Posterior cingulate gyrus (tissue), 11 donors: ENCODE data around the gene CEP128.

Experiments
- DNase-seq, 10 donors: peaks; one replicate each; pipeline versions ENCODE4 v3.0.0 to v3.0.0-alpha.2; 2020 to 2021; ENCODE audit warnings: mixed read lengths in 3 of 10
- intact Hi-C: fragments of 100-400 bp; cut with DNase I; formaldehyde crosslinking; loops from one replicate; pipeline ENCODE4 v1.15.1; 2023

CEP128 gene

DNA sequence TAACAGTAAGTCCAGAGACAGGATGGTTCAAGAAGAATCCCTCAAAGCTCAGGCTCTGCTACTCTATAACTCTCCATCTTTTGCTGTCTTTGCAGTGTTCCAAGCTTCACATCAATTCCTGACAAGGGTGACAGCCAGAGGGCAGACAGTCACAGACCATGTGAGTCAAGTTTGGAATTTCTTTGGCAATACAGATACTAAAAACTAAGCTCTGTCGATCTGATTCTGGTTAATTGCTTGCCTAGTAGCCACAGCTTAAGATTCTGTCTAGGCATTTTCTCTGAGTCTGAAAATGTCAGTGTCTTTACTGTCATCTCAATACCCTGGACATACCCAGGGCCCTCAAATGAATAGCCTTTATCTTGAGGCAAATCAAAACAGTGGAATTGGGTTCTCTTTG lies 153.7 kb downstream of the CEP128 start:
- no peak for DNase-seq
- intact Hi-C loops = loop anchor here (5.0 kb wide), 1 partner anchor 731 kb away; no protein-coding TSS in a partner anchor

DNA sequence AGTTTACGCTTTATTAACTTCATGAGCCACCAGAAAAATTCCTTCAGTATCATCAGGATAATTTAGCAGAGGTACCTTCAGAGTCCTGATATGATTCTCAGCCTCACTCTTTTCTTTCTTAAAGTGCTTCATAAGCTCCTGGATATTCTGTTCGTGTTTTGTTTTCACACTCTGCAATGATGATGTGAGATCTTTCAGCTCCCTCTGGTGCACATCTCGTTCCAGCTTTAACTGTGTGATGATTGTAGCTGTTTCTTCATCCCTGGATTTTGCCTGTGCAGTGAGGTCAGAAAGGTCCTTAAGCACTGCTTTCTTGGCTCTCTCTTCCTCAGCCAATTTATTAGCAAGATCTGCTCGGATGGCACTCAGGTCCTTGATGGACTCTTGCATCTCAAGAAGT lies 156.7 kb downstream of the CEP128 start:
- intact Hi-C loops = loop anchor here (5.0 kb wide), 1 partner anchor 728 kb away; no protein-coding TSS in a partner anchor
- peak in 2 of 10 donors; percentile 2 to 13 for DNase-seq

DNA sequence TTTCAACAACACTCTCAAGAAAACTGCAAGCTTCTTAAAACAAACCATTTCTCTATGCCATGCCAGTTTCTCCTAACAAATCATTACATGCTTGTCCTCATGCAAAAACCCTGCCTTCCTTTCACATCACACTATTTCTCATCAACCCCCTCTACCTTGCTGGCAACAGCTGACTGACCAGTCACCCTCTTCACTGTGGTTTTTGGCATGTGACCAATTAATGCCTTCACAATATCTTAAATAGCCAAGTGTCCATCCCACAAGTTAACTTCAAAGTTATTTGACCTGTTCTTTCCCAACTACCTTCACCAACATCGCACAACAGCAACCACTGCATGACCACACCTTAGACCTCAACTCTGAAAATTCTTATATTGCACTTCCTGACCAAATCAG lies 159.6 kb downstream of the CEP128 start:
- intact Hi-C loops = no loop called here
- no peak for DNase-seq

DNA sequence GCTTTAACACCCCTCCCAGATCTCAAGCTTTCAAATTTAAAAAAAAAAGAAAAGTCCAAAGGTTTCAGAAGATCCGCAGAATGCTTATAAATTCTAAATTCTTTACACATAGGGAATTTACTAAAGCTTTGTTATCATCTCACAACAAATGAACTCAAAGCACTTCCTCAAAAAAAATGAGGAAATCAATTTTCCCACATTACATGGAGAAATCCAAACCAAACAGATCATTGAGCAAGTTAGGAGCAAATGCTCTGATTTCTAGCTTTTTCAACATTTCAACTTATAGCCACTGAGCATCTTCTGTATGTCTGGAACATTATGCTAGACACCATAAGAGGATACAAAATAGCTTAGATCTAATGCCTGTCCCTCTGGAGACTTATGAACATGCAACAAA lies 161.0 kb downstream of the CEP128 start:
- intact Hi-C loops = no loop called here
- no peak for DNase-seq

DNA sequence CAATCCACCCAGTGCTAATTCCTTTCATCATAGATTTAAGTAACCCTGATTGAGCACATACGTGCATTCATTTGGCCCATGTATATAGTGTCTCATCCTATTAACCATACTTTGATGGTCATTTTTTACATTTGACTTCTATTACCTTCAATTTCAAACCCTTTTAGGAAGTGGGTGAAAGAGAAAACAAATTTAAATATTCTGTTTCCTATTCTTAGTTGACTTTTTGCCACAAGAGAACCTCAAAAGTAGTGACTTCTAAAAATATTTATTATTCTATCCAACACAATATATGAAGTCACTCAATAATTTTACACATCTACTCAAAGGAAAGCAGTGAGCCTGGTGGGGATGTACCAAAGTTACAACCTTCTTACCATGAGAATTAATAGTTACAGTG lies 164.9 kb downstream of the CEP128 start:
- intact Hi-C loops = no loop called here
- no peak for DNase-seq

DNA sequence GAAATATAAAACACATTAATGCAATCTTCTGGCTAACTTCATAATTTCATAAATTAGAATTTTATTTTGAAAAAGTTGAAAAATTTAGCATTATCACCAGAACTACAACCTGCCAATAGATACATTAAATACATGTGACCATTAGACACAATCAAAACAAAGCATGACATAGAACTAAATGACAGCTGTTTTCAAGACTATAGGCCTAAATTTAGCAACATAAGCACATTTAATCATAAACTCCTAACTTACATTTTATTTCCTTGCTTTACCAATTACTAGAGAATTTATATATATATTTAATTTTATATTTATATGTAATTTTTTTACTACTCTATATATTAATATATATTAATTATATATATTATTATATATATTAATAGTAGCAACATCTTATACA lies 165.4 kb downstream of the CEP128 start:
- intact Hi-C loops = no loop called here
- DNase-seq = no peak

DNA sequence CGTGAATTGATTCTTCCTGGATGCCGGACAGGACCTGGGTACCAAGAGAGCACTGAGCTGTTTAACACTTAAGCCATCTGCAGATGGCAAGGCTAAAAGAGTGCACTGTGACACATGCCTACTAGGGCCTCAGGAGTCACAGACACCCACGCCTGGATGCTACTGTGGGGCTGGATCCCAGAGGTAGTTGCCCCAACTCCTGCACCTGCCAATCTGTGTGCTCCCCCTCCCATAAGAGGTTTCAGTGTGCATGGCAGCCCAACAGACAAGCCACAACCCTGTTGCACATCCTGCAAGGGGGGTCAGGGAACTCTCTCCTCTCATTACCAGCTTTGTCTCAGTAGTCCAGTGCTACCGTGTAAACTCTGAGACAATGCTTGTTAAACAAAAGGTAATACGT lies 169.0 kb downstream of the CEP128 start:
- peak in 2 of 10 donors; percentile 22 to 29 for DNase-seq
- intact Hi-C loops = no loop called here

DNA sequence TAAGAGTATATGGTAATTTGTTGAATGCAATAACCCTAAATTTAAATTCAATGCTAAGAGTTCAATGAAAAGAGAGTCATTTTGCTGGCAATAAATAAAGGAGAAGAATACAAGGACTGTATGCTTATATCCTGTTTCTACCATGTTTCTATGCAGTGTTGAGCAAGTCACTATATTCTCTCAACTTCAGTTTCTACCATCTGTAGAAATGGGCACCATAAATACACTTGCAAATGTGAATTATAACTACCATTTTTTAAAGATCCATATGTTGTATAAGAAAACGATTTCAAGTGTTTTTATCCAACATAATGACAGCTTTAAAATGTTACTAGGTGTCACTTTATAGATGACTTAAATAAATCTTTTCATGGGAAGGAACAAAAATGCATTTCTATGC lies 170.3 kb downstream of the CEP128 start:
- DNase-seq = no peak
- intact Hi-C loops = no loop called here

DNA sequence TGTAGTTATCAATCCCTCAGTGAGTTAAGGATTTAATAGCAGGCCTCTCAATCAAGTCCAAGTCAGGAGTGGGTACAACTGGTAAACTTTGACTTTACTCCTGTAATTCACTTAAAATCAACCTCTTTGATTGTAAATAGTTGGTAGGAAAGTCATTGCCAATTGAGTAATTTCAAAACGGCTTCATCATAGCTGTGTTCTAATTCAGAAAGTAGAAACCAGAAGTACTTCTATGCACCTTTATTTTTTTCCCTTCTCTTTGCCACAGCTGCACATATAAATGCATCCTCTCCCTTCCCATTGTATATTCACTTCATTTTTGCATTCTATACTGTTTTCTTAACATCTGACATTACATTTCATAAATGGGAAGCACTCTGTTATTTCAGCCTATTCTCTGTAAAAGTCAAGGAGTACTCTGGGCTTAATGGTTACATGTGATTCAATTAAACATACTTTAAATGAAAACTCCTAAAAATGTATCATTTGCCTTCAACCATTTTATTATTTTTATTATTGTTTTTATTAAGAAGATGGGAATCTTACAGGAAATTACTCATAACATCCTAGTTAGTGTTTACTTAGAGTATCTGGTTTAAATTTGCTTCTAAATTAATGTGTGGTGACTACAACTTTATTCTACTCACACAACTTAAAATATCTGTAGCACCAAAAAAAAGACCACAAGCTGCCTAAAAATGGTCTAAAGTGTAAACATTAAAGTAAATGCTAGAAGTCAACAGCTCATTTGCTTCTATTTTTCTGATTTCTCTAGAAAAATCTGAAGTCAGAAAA lies 171.2 kb downstream of the CEP128 start:
- intact Hi-C loops = no loop called here
- DNase-seq = no peak

DNA sequence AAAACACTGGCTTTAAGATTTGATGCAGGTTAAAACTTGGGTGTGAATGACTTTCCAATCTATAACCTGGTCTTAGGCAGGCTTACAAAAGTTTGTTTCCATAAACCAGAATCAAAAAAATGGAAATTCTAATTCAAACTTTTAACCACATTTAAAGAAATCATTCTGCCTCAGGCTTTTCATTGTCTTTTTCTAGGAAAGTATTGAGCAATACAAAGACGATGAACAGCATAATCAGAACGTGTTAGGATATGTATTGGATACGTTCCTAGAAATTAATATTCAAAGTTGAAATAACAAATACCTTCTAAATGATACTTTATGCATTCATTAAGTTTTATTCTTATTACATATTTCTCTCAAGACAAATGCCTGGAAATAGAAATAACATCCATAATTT lies 172.9 kb downstream of the CEP128 start:
- intact Hi-C loops = no loop called here
- DNase-seq = no peak

DNA sequence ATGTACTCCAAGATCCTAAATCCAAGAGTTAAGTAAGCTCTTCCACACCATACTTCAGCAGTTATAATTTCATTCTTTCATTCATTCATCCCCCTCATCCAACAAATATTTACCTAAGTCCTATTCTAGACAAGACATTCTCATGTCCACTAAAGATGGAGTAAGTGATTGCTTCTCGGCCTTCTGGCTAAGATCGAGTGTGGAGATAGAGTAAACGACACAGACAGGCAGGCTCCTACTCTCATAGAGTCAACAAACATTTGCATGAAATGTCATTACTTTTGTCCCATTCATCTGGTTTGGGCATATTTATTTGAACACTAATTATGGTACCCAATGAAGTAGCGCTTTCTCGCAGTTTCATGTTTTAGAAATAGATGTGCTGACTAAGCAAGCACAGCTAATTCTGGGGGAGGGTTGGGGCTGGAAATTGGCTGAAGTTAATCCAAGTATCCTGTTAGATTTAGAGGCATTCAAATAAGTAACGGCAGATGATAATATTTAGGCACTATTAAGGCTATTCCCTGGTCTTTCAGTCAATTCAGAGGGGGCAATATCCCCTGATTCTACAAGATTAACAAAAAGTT lies 176.5 kb downstream of the CEP128 start:
- no peak for DNase-seq
- intact Hi-C loops = no loop called here

DNA sequence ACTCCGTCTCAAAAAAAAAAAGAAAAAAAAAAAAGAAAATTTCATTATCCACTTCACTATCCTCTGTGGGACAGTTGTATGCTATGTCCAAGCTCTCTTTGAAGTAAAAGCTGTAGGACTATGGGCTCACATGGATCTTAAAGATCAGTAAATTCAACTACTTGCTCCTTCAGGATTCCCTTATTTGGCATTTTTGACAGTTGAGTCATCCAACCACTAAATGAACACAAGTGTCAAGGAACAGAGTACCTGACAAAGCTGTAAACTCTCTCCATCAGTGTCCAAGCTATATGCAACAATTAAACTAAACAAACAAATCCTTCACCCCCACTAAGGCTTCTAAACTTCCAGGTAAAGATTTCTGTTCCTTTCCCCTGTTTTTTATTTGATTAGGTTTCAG lies 177.0 kb downstream of the CEP128 start:
- no peak for DNase-seq
- intact Hi-C loops = no loop called here

DNA sequence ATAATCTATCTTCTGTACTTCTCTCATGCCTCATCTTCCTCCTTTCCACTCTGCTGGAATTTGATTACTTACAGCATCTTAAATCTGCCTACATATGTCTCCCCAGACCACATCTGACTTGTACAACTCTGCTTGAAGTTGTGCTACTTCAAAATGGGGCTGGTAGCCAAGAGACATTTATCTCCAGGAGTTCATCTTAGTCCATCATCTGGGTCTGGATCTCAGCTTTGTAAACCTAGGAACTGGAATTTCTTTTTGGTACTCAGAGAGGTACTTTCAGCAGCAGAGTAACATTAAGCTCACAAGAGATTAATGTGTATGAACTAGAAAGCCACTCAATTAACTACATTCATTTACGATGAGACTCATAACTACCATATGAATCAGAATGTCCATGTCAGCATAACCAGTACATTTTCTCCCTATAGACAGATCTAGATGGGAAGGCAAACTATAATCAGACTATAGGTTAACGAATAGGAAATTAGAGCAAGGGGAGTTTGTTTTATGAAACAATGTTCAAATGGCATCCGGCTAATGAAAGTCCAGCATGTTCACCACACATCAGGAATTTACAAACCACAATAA lies 178.8 kb downstream of the CEP128 start:
- intact Hi-C loops = no loop called here
- DNase-seq = no peak

DNA sequence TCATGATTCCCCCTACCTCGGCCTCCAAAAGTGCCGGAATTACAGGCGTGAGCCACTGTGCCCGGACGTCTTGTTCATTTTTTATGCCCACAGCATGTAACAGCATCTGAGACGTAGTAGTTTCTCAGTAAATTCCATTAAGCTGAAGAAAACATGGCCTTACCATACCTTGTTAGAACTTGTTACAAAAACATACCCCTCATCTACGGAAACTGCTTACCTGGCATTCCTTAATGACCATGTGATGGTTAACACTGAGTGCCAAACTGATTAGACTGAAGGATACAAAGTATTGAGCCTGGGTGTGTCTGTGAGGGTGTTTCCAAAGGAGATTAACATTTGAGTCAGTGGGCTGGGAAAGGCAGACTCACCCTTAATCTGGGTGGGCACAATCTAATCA lies 186.8 kb downstream of the CEP128 start:
- intact Hi-C loops = no loop called here
- DNase-seq = no peak

DNA sequence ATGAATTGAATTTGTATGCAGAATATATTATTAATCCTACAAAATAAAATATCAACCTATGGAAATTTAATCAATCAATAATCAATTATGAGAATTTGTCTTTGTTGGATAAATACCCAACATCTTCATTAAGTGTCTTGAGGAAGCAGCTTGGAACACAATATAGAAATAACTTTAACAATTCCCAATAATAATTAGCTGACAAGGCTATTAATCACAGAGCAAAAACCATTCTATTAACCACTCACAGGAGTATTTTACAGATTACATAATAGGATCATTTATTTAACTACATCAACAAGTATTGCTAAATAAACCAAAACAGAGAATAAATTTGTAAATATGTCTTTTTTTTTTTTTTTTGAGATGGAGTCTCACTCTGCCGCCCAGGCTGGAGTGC lies 190.3 kb downstream of the CEP128 start:
- DNase-seq = no peak
- intact Hi-C loops = no loop called here

DNA sequence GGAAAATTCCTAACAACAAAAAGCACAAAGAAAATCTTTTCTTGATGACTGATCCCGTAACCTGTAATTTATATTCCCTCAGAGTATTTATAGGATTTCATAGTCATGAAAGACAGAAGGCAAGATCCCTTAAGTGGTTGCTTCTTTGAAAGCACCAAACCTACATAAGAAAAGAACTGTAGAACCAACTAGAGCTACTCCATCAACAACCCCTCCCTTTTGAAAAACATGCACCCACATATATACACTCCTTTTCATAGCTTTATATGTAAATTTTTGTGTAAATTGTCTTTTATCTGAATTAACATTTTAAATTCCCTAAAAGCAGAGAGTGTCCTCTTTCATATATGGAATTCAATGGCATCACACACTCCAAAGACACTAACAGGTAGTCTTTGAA lies 215.3 kb downstream of the CEP128 start:
- intact Hi-C loops = no loop called here
- DNase-seq = no peak

DNA sequence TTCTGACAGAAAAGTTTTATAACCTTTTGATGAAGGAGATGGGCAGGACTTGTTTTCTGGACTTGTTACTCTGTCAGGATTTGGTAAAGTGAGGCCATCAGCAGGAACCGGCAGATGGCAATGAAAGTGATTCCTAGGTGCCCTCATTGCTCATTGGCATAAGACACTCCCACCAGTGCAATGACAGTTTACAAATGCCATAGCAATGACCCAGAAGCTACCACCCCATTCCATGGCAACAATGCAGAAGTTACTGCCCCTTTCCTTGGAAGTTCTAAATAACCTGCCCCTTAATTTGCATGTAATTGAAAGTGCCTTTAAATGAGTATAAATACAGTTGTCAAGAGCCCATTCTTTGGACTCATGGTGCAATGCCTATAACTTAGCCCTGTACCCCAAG lies 222.6 kb downstream of the CEP128 start:
- no peak for DNase-seq
- intact Hi-C loops = no loop called here

DNA sequence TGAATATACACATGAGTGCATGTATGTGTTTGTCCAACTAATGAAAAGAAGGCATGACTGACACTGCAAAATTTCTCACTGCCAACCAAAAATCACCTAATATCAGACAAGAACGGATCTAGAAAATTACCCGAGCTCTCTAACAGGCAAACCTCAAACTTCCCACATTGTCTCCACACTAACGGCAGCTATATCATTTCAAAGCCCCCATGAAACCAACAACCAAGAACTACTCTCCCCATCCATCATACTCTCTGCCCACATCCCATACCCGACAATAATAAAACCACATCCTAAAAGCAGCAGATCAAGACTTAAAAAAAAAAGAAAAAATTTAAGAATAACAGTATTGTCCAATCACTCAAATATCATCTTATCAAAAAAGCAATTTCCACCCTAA lies 227.1 kb downstream of the CEP128 start:
- DNase-seq = no peak
- intact Hi-C loops = no loop called here

DNA sequence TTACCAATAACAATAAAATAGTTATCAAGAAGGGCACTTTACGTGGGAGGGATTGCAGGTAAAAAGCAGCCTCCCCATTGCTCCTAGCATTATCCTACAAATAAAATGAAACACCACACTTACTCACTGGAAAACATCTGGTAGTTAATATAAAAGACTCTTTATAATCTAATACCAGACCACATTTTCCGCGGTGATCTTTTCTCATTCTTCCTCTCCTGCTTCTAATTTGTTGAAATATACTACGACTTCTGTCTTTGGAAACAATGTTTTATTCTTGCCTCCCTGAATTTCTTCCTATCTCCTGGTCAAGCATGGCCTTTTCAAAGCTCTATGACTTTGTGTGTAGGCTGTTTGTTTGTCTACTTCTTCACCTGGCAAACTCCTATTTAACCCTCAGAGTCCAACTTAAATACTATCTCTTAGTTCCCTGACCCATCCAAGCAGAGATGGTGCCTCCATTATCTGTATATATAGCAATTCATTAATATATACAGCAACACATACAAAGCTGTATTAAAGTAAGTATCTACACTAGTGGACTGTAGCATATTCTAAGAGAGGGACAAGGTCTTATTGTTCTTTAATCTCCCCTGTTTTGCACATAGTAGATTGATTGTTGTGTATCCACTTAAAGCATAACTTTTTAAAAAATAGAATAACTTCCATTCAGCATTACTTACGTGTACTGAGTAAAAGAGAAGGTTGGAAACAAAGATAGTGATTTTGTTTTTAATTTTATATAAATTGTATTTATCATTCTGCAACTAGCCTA lies 228.3 kb downstream of the CEP128 start:
- DNase-seq = no peak
- intact Hi-C loops = no loop called here

DNA sequence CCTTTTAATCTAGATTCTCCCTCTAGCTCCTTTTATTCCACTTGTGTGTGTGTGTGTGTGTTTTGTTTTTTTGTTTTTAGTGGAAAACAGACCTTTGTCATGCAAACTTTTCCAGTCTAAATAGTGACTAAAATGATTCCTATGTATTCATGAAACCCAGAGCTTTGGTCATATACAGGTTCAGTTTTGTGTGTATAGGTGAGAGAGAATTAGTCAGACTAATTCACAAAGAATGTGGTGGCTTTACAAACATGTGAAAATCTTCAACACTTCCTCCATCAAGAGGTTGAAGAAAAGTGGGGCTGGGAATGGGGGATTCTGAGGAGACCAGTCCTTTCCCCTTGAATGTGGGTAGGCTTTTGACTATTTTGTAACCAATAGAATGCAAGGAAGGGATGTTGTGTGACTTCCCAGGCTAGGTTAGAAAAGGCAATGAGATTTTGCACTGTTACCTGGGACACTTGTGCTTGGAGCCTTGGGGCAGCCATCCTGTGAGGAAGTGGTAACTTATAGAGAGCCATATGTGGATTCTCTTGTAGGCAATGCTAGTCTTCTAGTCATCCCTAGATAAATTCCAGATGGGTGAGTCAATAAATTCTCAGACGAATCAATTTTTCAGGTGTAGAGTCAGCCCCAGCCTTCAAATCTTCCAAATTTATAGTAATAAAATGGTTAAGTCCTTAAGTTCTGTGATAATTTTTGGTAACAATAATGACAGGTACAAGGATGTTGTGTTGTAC lies 236.1 kb downstream of the CEP128 start:
- intact Hi-C loops = no loop called here
- no peak for DNase-seq

DNA sequence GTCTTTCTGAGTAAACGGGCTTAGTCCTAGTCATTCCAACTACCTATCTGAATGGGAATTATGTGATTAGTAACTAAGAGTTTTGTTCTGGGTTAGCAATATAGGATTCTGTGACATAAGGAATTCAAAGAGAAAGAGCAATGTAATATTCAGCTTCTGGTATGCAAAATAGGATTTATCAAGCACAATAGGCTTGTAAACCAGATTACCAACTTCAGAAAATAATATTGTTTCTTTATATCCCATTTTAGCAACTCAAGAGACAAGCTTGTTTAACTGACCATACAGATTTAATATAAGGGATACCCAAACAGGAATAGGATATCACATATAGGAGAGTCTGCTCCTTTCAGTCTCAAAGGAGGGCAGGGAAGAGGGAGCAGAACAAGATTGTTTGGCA lies 240.9 kb downstream of the CEP128 start:
- DNase-seq = no peak
- intact Hi-C loops = no loop called here
